ENCODE measurements around the gene SAMD11. TPM values are rescaled to one million over a fixed set of nuclear protein-coding genes. Genes with fewer than 3 reads are reported as not detected.

Gene SAMD11
- total and polyA plus RNA-seq, 2 of the 8 experiments (the other 6 are each of a cell fraction or from before 2014, with no cell fraction given) = 0.18 to 0.30 TPM

GRCh38 chr1:964691-965525 lies 41.2 kb downstream of the SAMD11 start:
- H3K4ac ChIP-seq (replicated peaks; ENCODE audit: insufficient read length, low read depth, low read length) = no peak overlapping the region
- H3K27ac ChIP-seq (ENCODE audit: low read depth, low read length) = no peak overlapping the region
- H3K9me3 ChIP-seq (ENCODE audit: insufficient read depth in 2 of 2, low read depth in 1 of 2, low read length in 1 of 2) = no peaks in the 10 kb centered on the region
- no peak overlapping the region for H3K4me3 ChIP-seq (ENCODE audit: extremely low read depth in 1 of 4, insufficient read depth in 2 of 4, low read depth in 3 of 4, low read length in 4 of 4)
- H4K8ac ChIP-seq (ENCODE audit: extremely low read depth, insufficient read depth, low read length) = no peak overlapping the region
- H2BK20ac ChIP-seq (ENCODE audit: low read length) = no peak overlapping the region
- no peaks in the 10 kb centered on the region; the same call in 1 of the 2 replicates for H3K79me1 ChIP-seq (ENCODE audit: low read depth, low read length)
- no peak overlapping the region for H2BK5ac ChIP-seq (ENCODE audit: low read depth, low read length)
- peaks cover 0 to 36% of the 10 kb centered on the region in 2 experiments for H4K20me1 ChIP-seq (replicated peaks in 1 of 2; ENCODE audit: control insufficient read depth in 1 of 2, insufficient read depth in 2 of 2, low read length in 2 of 2)
- H3K79me2 ChIP-seq (ENCODE audit: control insufficient read depth in 1 of 2, insufficient read depth in 2 of 2, low read length in 2 of 2) = peaks cover 0 to 3% of the 10 kb centered on the region in 2 experiments; a peak in 1 of 4 replicates
- CTCF ChIA-PET (ENCODE audit: partially characterized antibody) = interaction anchor here (2.8 kb wide), 1 partner anchor 19 kb away, joined by 9 read pairs; no protein-coding TSS in a partner anchor
- no peak overlapping the region for H3K14ac ChIP-seq (ENCODE audit: insufficient read length)
- no peak overlapping the region for H3K56ac ChIP-seq (replicated peaks; ENCODE audit: insufficient read length, low read depth, low read length)
- H2AK5ac ChIP-seq (ENCODE audit: low read depth, low read length) = no peak overlapping the region
- no peak overlapping the region for H4K5ac ChIP-seq (ENCODE audit: insufficient read length, low read depth, low read length)
- H3K4me2 ChIP-seq (ENCODE audit: insufficient read depth in 1 of 2, low read depth in 2 of 2, low read length in 2 of 2) = no peak overlapping the region; a peak in 1 of 4 replicates
- 89% methylated on average over 29 of the region's 51 CpGs; no CpG with 5 or more reads in 1 of the 2 experiments for WGBS, 2 experiments (ENCODE audit: extremely low coverage in 1 of 2, insufficient coverage in 1 of 2, insufficient read length in 1 of 2, insufficient replicate concordance in 2 of 2, low coverage in 1 of 2, low lambda C conversion rate in 2 of 2, missing lambda C conversion rate in 1 of 2)
- H3K23me2 ChIP-seq (ENCODE audit: low read depth, low read length) = peaks cover 12% of the 10 kb centered on the region; the same call in 1 of the 2 replicates
- DNase-seq (ENCODE audit: low read depth in 1 of 2, low spot score in 2 of 2) = no peak
- H4K91ac ChIP-seq (replicated peaks; ENCODE audit: insufficient read length, low read length) = no peak overlapping the region
- H3K9ac ChIP-seq (replicated peaks in 1 of 4; ENCODE audit: extremely low read depth in 1 of 4, low read depth in 3 of 4, low read length in 3 of 4) = no peak overlapping the region
- H2BK15ac ChIP-seq (ENCODE audit: low read length) = no peak overlapping the region
- no peak for FAIRE-seq
- POLR2A ChIA-PET (ENCODE audit: partially characterized antibody) = interaction anchor here (0.7 kb wide), 1 partner anchor 23 kb away, joined by 5 read pairs; no protein-coding TSS in a partner anchor
- no peak overlapping the region for H2BK120ac ChIP-seq (replicated peaks; ENCODE audit: low read depth, low read length)
- no peak overlapping the region for H3K18ac ChIP-seq (ENCODE audit: extremely low read depth, low read length)
- H2AFZ ChIP-seq (ENCODE audit: low read length) = no peak overlapping the region
- no peak overlapping the region for H2BK12ac ChIP-seq (ENCODE audit: low read depth, low read length)
- peaks cover 0 to 19% (median 10%) of the 10 kb centered on the region in 4 experiments; a peak in 7 of 8 replicates for H3K36me3 ChIP-seq (ENCODE audit: control insufficient read depth in 2 of 4, insufficient read depth in 4 of 4, low read length in 3 of 4)
- no peak overlapping the region for H3K23ac ChIP-seq (ENCODE audit: insufficient read length)
- H3K27me3 ChIP-seq (replicated peaks in 1 of 4; ENCODE audit: control insufficient read depth in 3 of 4, extremely low read depth in 1 of 4, insufficient read depth in 3 of 4, low read length in 3 of 4) = peaks cover 11 to 59% (median 49%) of the 10 kb centered on the region in 4 experiments
- H3K4me1 ChIP-seq (replicated peaks in 1 of 4; ENCODE audit: control insufficient read depth in 3 of 4, insufficient read depth in 4 of 4, low read length in 3 of 4) = peaks cover 0 to 9% (median 7%) of the 10 kb centered on the region in 4 experiments; a peak in 5 of 7 replicates
- no peak for TF ChIP-seq JUND (IDR thresholded peaks at IDR 0.05; ENCODE audit: low read length)
- TF ChIP-seq CTBP2 (IDR thresholded peaks at IDR 0.05; ENCODE audit: borderline replicate concordance, insufficient read depth, insufficient read length, low read length) = no peak
- TF ChIP-seq CBX8 (IDR thresholded peaks at IDR 0.05; ENCODE audit: borderline replicate concordance, low read depth, low read length) = no peak
- no peak for TF ChIP-seq KDM4A (IDR thresholded peaks at IDR 0.05; ENCODE audit: low read depth, low read length, severe bottlenecking)
- TF ChIP-seq NANOG (IDR thresholded peaks at IDR 0.05; ENCODE audit: insufficient read depth, low read depth, low read length, poor library complexity, severe bottlenecking) = no peak
- no peak for TF ChIP-seq SUZ12 (IDR thresholded peaks at IDR 0.05; ENCODE audit: low read length)
- TF ChIP-seq KDM5A (IDR thresholded peaks at IDR 0.05; ENCODE audit: low read length) = no peak
- no peak for TF ChIP-seq RNF2 (IDR thresholded peaks at IDR 0.05; ENCODE audit: borderline replicate concordance, low read depth, low read length, missing control alignments, poor library complexity, severe bottlenecking)
- TF ChIP-seq MAX (IDR thresholded peaks at IDR 0.05) = no peak
- no peak for TF ChIP-seq BACH1 (IDR thresholded peaks at IDR 0.05; ENCODE audit: low read length)
